ENCODE results near the gene EVX2. TPM values are rescaled to one million over a fixed set of nuclear protein-coding genes. Genes with fewer than 3 reads are reported as not detected.

Gene EVX2
- total and polyA plus RNA-seq, 9 of the 15 experiments (the other 6 are each of a cell fraction or from before 2014, with no cell fraction given) = not detected

- POLR2A ChIA-PET = no interaction called here
- no peak overlapping the region for H3K4me2 ChIP-seq (ENCODE audit: insufficient read depth, low read length)
- H3K27me3 ChIP-seq (ENCODE audit: control insufficient read depth in 2 of 2, insufficient read depth in 2 of 2, low read length in 2 of 2) = peaks cover 72 to 84% of the 10 kb centered on the region in 2 experiments
- TF ChIP-seq PCBP1 (IDR thresholded peaks at IDR 0.05; ENCODE audit: low read depth, low read length, poor library complexity, severe bottlenecking) (peak; percentile 14), NEUROD1 (IDR thresholded peaks at IDR 0.05; ENCODE audit: borderline replicate concordance, low read depth, low read length, partially characterized antibody) (no peak)
- H3K36me3 ChIP-seq (ENCODE audit: control insufficient read depth, insufficient read depth, low read length) = no peaks in the 10 kb centered on the region
- peaks cover 16% of the 10 kb centered on the region; the same call in 1 of the 2 replicates for H4K20me1 ChIP-seq (replicated peaks; ENCODE audit: control insufficient read depth, insufficient read depth, low read length)
- whole genome bisulfite sequencing (ENCODE audit: insufficient coverage, low coverage, missing lambda C conversion rate) = 24% methylated on average over 28 of the region's 28 CpGs
- no peaks in the 10 kb centered on the region for H3K9me3 ChIP-seq (replicated peaks; ENCODE audit: control insufficient read depth, insufficient read depth, low read depth, low read length)
- CTCF ChIA-PET (ENCODE audit: low intra/inter-chr PET ratio) = no interaction called here
- FAIRE-seq = no peak
- no peak overlapping the region for H3K9ac ChIP-seq (ENCODE audit: insufficient read depth in 1 of 2, low read depth in 2 of 2, low read length in 2 of 2)
- H3K9me1 ChIP-seq (ENCODE audit: control insufficient read depth, insufficient read depth, low read length) = no peaks in the 10 kb centered on the region
- intact Hi-C loops (cut with micrococcal nuclease) (no loop called here), in situ Hi-C loops (cut with MboI) (no loop called here)
- H3K27ac ChIP-seq (ENCODE audit: extremely low read depth, low read depth, low read length) = no peak overlapping the region
- H2AFZ ChIP-seq (ENCODE audit: low read depth, low read length) = no peak overlapping the region
- no peaks in the 10 kb centered on the region for H3K79me2 ChIP-seq (ENCODE audit: control insufficient read depth, insufficient read depth, low read length)
- peaks cover 8 to 31% of the 10 kb centered on the region in 2 experiments for H3K4me1 ChIP-seq (replicated peaks in 1 of 2; ENCODE audit: control insufficient read depth in 2 of 2, insufficient read depth in 2 of 2, low read length in 2 of 2)
- no peak for ATAC-seq
- no peak for DNase-seq (ENCODE audit: extremely low read depth in 1 of 4, low spot score in 3 of 4)
- H3K4me3 ChIP-seq = no peak overlapping the region
- BruUV-seq (replicated peaks) = no TSS peak
These were observed 16.9 kb upstream of the EVX2 start for GRCh38 chr2:176100547-176101140.

- Histone ChIP-seq H3K4me1 (replicated peaks in 1 of 2; ENCODE audit: control insufficient read depth in 2 of 2, insufficient read depth in 2 of 2, low read length in 2 of 2) (peaks cover 8 to 31% of the 10 kb centered on the region in 2 experiments), H3K27ac (ENCODE audit: extremely low read depth, low read depth, low read length) (no peak within 1 kb of the TSS), H3K36me3 (ENCODE audit: control insufficient read depth, insufficient read depth, low read length) (no peaks in the 10 kb centered on the region), H3K4me3 (no peak within 1 kb of the TSS), H2AFZ (ENCODE audit: low read depth, low read length) (no peak within 1 kb of the TSS), H3K79me2 (ENCODE audit: control insufficient read depth, insufficient read depth, low read length) (no peaks in the 10 kb centered on the region), H3K4me2 (ENCODE audit: insufficient read depth, low read length) (no peak within 1 kb of the TSS), H3K9ac (ENCODE audit: insufficient read depth in 1 of 2, low read depth in 2 of 2, low read length in 2 of 2) (no peak within 1 kb of the TSS), H3K27me3 (ENCODE audit: control insufficient read depth in 2 of 2, insufficient read depth in 2 of 2, low read length in 2 of 2) (peaks cover 78 to 83% of the 10 kb centered on the region in 2 experiments), H3K9me3 (replicated peaks; ENCODE audit: control insufficient read depth, insufficient read depth, low read depth, low read length) (no peaks in the 10 kb centered on the region), H4K20me1 (replicated peaks; ENCODE audit: control insufficient read depth, insufficient read depth, low read length) (peaks cover 16% of the 10 kb centered on the region; the same call in 1 of the 2 replicates), H3K9me1 (ENCODE audit: control insufficient read depth, insufficient read depth, low read length) (no peaks in the 10 kb centered on the region)
- no peak for DNase-seq (ENCODE audit: extremely low read depth in 1 of 4, low spot score in 3 of 4)
- intact Hi-C loops (cut with micrococcal nuclease) (loop anchor here (5.0 kb wide), 4 partner anchors 223 to 1353 kb away; no protein-coding TSS in a partner anchor), in situ Hi-C loops (cut with MboI) (loop anchor here (5.0 to 25.0 kb wide), 2 partner anchors 738 to 1063 kb away; no protein-coding TSS in a partner anchor)
- CTCF ChIA-PET (ENCODE audit: low intra/inter-chr PET ratio) = no interaction called here
- no peak for FAIRE-seq
- POLR2A ChIA-PET = no interaction called here
- BruUV-seq (replicated peaks) = no TSS peak
- 27% methylated on average over 68 of the region's 70 CpGs for WGBS (ENCODE audit: insufficient coverage, low coverage, missing lambda C conversion rate)
- ATAC-seq = no peak
- TF ChIP-seq PCBP1 (IDR thresholded peaks at IDR 0.05; ENCODE audit: low read depth, low read length, poor library complexity, severe bottlenecking) (peak; percentile 29), PBX2 (CRISPR knock-in tag; IDR thresholded peaks at IDR 0.05; ENCODE audit: low read depth) (no peak), PBX2 (tag; conservative IDR thresholded peaks at IDR 0.05; ENCODE audit: low read depth) (no peak)
These were observed 16.2 kb upstream of the EVX2 start, which contains the start of gene HOXD12 for GRCh38 chr2:176099728-176100546. TSS of gene HOXD12 (plus strand) at chr2:176099795. CDS start at chr2:176099802, 7 bp downstream.
